AG04450 (cell line): ENCODE results near the gene CTPS2. TPM values are rescaled to one million over a fixed set of nuclear protein-coding genes. Genes with fewer than 3 reads are reported as not detected.
"Not testable (repeated sequence)": the region's sequence is repeated elsewhere in the genome, so short reads cannot be mapped to it uniquely, and the experiment has no call there.

ENCODE experiments used
- CTCF ChIA-PET: fragments of 300-600, 350-600 bp; formaldehyde crosslinking; extraction: SDS; loops from one replicate; lab custom pipeline; 2022; ENCODE audit warnings: antibody characterized with exemption, inconsistent platforms; lab: Charles Lee
- POLR2A ChIA-PET: fragments of 350-600 bp; formaldehyde crosslinking; extraction: SDS; loops from one replicate; lab custom pipeline; 2021; ENCODE audit warnings: antibody characterized with exemption, inconsistent platforms; lab: Yijun Ruan, JAX
- DNase-seq: peaks from one replicate; pipeline ENCODE4 v3.0.0-alpha.2; 2011; ENCODE audit warnings: low read depth, low spot score
- H3K27ac ChIP-seq: one replicate; pipeline ENCODE4 v1.5.1; 2012; ENCODE audit warnings: low read depth, low read length, control low read depth
- H3K27me3 ChIP-seq: one replicate; pipeline ENCODE4 v1.6.0; 2012; ENCODE audit warnings: low read length; ENCODE audit not compliant: control insufficient read depth, insufficient read depth
- H3K4me3 ChIP-seq: 2 replicates; pipeline ENCODE4 v1.5.1; 2011; ENCODE audit warnings: mild to moderate bottlenecking, low read depth, low read length, control low read depth
- H3K9me3 ChIP-seq: 2 replicates; pipeline ENCODE4 v1.5.1; 2012; ENCODE audit warnings: low read length; ENCODE audit not compliant: control insufficient read depth, insufficient read depth
- polyA plus RNA-seq: library from polyadenylated mRNA; depleted of rRNA; stranded (reverse); fragments of >200 nt; gene quantifications from 2 replicates; pipeline ENCODE4 v1.2.3, GENCODE V29; 2011
- TF ChIP-seq, protein P1 (sequence below): IDR thresholded peaks from 2 replicates; pipeline ENCODE4 v1.5.1; 2011; ENCODE audit warnings: low read depth, low read length, control low read depth, inconsistent platforms

CTPS2 gene
- polyA plus RNA-seq, 1 experiment = 11.7 TPM

DNA sequence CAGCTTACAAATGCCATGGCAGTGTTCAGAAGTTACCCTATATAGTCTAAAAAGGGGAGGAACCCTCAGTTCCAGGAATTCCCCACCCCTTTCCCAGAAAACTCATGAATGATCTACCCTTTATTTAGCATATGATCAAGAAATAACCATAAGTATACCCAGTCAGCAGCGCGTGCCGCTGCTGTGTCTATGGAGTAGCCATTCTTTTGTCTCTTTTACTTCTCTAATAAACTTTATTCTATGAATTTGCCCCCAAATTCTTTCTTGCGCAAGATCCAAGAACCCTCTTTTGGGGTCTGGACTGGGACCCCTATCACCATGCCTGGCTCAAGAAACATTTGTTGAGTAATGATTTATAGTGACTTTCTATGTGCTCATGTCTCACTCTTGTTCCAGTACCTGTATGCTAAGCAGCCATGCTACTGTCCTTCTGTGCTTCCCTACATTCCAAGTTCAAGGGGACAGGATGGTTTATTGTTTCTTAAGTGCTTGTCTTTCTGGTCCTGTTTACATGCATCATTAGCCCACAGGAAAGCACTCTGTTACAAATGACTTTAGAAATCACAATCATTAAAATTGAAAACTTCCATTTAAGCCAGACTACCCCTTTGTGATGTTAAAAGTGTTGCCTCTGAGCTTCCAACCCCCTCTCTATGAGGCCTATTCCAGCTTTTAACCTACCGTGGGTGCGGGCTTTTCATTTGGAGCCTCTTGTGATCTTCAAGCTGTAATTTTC lies 125.9 kb downstream of the CTPS2 start:
- TF ChIP-seq, protein P1, sequence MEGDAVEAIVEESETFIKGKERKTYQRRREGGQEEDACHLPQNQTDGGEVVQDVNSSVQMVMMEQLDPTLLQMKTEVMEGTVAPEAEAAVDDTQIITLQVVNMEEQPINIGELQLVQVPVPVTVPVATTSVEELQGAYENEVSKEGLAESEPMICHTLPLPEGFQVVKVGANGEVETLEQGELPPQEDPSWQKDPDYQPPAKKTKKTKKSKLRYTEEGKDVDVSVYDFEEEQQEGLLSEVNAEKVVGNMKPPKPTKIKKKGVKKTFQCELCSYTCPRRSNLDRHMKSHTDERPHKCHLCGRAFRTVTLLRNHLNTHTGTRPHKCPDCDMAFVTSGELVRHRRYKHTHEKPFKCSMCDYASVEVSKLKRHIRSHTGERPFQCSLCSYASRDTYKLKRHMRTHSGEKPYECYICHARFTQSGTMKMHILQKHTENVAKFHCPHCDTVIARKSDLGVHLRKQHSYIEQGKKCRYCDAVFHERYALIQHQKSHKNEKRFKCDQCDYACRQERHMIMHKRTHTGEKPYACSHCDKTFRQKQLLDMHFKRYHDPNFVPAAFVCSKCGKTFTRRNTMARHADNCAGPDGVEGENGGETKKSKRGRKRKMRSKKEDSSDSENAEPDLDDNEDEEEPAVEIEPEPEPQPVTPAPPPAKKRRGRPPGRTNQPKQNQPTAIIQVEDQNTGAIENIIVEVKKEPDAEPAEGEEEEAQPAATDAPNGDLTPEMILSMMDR = no peak
- CTCF ChIA-PET = no interaction called here
- POLR2A ChIA-PET = no interaction called here
- no peaks in the 10 kb centered on the region for H3K27me3 ChIP-seq
- no peak overlapping the region for H3K27ac ChIP-seq
- DNase-seq = no peak
- H3K9me3 ChIP-seq = no peaks in the 10 kb centered on the region
- H3K4me3 ChIP-seq = no peak overlapping the region

- no peak for DNase-seq
Measured at GRCh38 chrX:16585486-16586376, 126.7 kb downstream of the CTPS2 start.

GRCh38 chrX:16580004-16580797 lies 132.3 kb downstream of the CTPS2 start:
- CTCF ChIA-PET, H3K27ac ChIP-seq, H3K27me3 ChIP-seq, POLR2A ChIA-PET, H3K9me3 ChIP-seq, H3K4me3 ChIP-seq, DNase-seq: not testable (repeated sequence)

More at GRCh38 chrX:16585486-16586376, 126.7 kb downstream of the CTPS2 start:
- H3K27me3 ChIP-seq = no peaks in the 10 kb centered on the region
- ChIA-PET CTCF (no interaction called here), POLR2A (no interaction called here)
- H3K9me3 ChIP-seq = no peaks in the 10 kb centered on the region
- H3K4me3 ChIP-seq = no peak overlapping the region
- TF ChIP-seq, protein P1 = no peak
- no peak overlapping the region for H3K27ac ChIP-seq

GRCh38 chrX:16579517-16579916 lies 133.0 kb downstream of the CTPS2 start:
- Histone ChIP-seq H3K27ac (no peak overlapping the region), H3K27me3 (no peaks in the 10 kb centered on the region), H3K4me3 (no peak overlapping the region), H3K9me3 (no peaks in the 10 kb centered on the region)
- TF ChIP-seq, protein P1 = no peak
- ChIA-PET CTCF (no interaction called here), POLR2A (no interaction called here)
- DNase-seq = no peak

GRCh38 chrX:16578218-16578617 lies 134.3 kb downstream of the CTPS2 start:
- ChIA-PET POLR2A (no interaction called here), CTCF (no interaction called here)

More at GRCh38 chrX:16578218-16578617, 134.3 kb downstream of the CTPS2 start:
- Histone ChIP-seq H3K4me3 (no peak overlapping the region), H3K27ac (no peak overlapping the region), H3K9me3 (no peaks in the 10 kb centered on the region), H3K27me3 (no peaks in the 10 kb centered on the region)
- DNase-seq = no peak
- TF ChIP-seq, protein P1 = no peak
